ENCODE data around the gene ZFY. TPM values are rescaled to one million over a fixed set of nuclear protein-coding genes. Genes with fewer than 3 reads are reported as not detected.

The ZFY gene
- total RNA-seq, 1 experiment from 2014 or later = 3.5 TPM

- POLR2A ChIA-PET = no interaction called here
- no peak for ATAC-seq
Observed at GRCh38 chrY:2893471-2893870, 41.7 kb upstream of the ZFY start.

GRCh38 chrY:2896050-2896449 is 39.1 kb upstream of the ZFY start:
- Histone ChIP-seq H4K20me1 (ENCODE audit: insufficient read depth) (no peaks in the 10 kb centered on the region), H3K36me3 (ENCODE audit: control insufficient read depth in 1 of 2, insufficient read depth in 2 of 2, low read length in 2 of 2) (no peaks in the 10 kb centered on the region), H3K79me2 (ENCODE audit: insufficient read depth, low read length) (no peaks in the 10 kb centered on the region), H3K27ac (ENCODE audit: low read depth, low read length) (no peak overlapping the region), H3K9me3 (ENCODE audit: control insufficient read depth in 1 of 2, insufficient read depth in 1 of 2, low read depth in 1 of 2, low read length in 2 of 2) (no peaks in the 10 kb centered on the region), H3K9ac (ENCODE audit: low read length) (no peak overlapping the region), H3K9me2 (ENCODE audit: insufficient read depth) (no peaks in the 10 kb centered on the region), H3K27me3 (ENCODE audit: insufficient read depth, low read length) (no peaks in the 10 kb centered on the region), H2AFZ (ENCODE audit: low read depth, low read length, poor library complexity, severe bottlenecking) (no peak overlapping the region), H3K4me1 (ENCODE audit: control insufficient read depth in 1 of 2, insufficient read depth in 2 of 2, low read length in 2 of 2) (no peaks in the 10 kb centered on the region), H3K4me3 (replicated peaks in 1 of 2; ENCODE audit: low read depth in 1 of 2, low read length in 2 of 2) (no peak overlapping the region), H3K4me2 (ENCODE audit: low read length) (no peak overlapping the region)
- DNase-seq (ENCODE audit: low read depth, low spot score) = no peak
- no peak for ATAC-seq
- RAD21 ChIA-PET (ENCODE audit: low non-redundant PET in 1 of 2, low total read pairs in 2 of 2, uncharacterized antibody in 2 of 2, unreplicated experiment in 2 of 2) = no interaction called here
- intact Hi-C loops (cut with micrococcal nuclease) = no loop called here
- no peak for TF ChIP-seq JUND (IDR thresholded peaks at IDR 0.05)
- TF ChIP-seq SRF (IDR thresholded peaks at IDR 0.05; ENCODE audit: low read depth) = no peak
- no peak for TF ChIP-seq YY1 (IDR thresholded peaks at IDR 0.05; ENCODE audit: extremely low read depth, insufficient replicate concordance, low read depth, low read length)
- TF ChIP-seq REST (IDR thresholded peaks at IDR 0.05; ENCODE audit: low read depth) = no peak
- no peak for TF ChIP-seq ATF3 (IDR thresholded peaks at IDR 0.05)
- TF ChIP-seq POLR2AphosphoS5 (IDR thresholded peaks at IDR 0.05; ENCODE audit: low read depth, low read length) = no peak
- no peak for TF ChIP-seq ZFX (IDR thresholded peaks at IDR 0.05)
- no peak for TF ChIP-seq EZH2 (IDR thresholded peaks at IDR 0.05)
- no peak for TF ChIP-seq RAD21 (IDR thresholded peaks at IDR 0.05; ENCODE audit: low read depth)
- CTCF ChIA-PET = no interaction called here
- no TSS peak for BruUV-seq (replicated peaks)
- POLR2A ChIA-PET = no interaction called here

More at GRCh38 chrY:2893471-2893870, 41.7 kb upstream of the ZFY start:
- Histone ChIP-seq H3K9ac (ENCODE audit: low read length) (no peak overlapping the region), H3K27ac (ENCODE audit: low read depth, low read length) (no peak overlapping the region), H2AFZ (ENCODE audit: low read depth, low read length, poor library complexity, severe bottlenecking) (no peak overlapping the region), H3K79me2 (ENCODE audit: insufficient read depth, low read length) (no peaks in the 10 kb centered on the region), H3K36me3 (ENCODE audit: control insufficient read depth in 1 of 2, insufficient read depth in 2 of 2, low read length in 2 of 2) (no peaks in the 10 kb centered on the region), H3K4me3 (replicated peaks in 1 of 2; ENCODE audit: low read depth in 1 of 2, low read length in 2 of 2) (no peak overlapping the region), H4K20me1 (ENCODE audit: insufficient read depth) (no peaks in the 10 kb centered on the region), H3K27me3 (ENCODE audit: insufficient read depth, low read length) (no peaks in the 10 kb centered on the region), H3K4me1 (ENCODE audit: control insufficient read depth in 1 of 2, insufficient read depth in 2 of 2, low read length in 2 of 2) (no peaks in the 10 kb centered on the region), H3K9me2 (ENCODE audit: insufficient read depth) (no peaks in the 10 kb centered on the region), H3K4me2 (ENCODE audit: low read length) (no peak overlapping the region), H3K9me3 (ENCODE audit: control insufficient read depth in 1 of 2, insufficient read depth in 1 of 2, low read depth in 1 of 2, low read length in 2 of 2) (no peaks in the 10 kb centered on the region)
- BruUV-seq (replicated peaks) = no TSS peak
- RAD21 ChIA-PET (ENCODE audit: low non-redundant PET in 1 of 2, low total read pairs in 2 of 2, uncharacterized antibody in 2 of 2, unreplicated experiment in 2 of 2) = no interaction called here
- TF ChIP-seq EZH2 (IDR thresholded peaks at IDR 0.05) (no peak), SRF (IDR thresholded peaks at IDR 0.05; ENCODE audit: low read depth) (no peak), SP1 (IDR thresholded peaks at IDR 0.05; ENCODE audit: low read depth) (no peak), CEBPB (IDR thresholded peaks at IDR 0.05; ENCODE audit: low read depth) (no peak), YY1 (IDR thresholded peaks at IDR 0.05; ENCODE audit: extremely low read depth, insufficient replicate concordance, low read depth, low read length) (no peak), ZNF274 (IDR thresholded peaks at IDR 0.05; ENCODE audit: low read depth, low read length) (no peak), FOSL1 (IDR thresholded peaks at IDR 0.05; ENCODE audit: low read depth) (no peak)
- intact Hi-C loops (cut with micrococcal nuclease) = no loop called here
- CTCF ChIA-PET = no interaction called here
- DNase-seq (ENCODE audit: low read depth, low spot score) = no peak

Measured in HCT116 (cell line).